HL-60 (cell line): ENCODE data around the gene TXLNA.

Source experiments
- GABPA ChIP-seq: IDR thresholded peaks from 2 replicates; pipeline ENCODE4 v1.6.1; 2012; ENCODE audit warnings: low read depth
- POLR2AphosphoS5 ChIP-seq: IDR thresholded peaks from 2 replicates; pipeline ENCODE4 v1.6.1; 2012; ENCODE audit warnings: low read depth
- SPI1 ChIP-seq: IDR thresholded peaks from 2 replicates; pipeline ENCODE4 v1.6.1; 2012; ENCODE audit warnings: low read depth, mild to moderate bottlenecking, borderline replicate concordance
- TF ChIP-seq, protein P1 (sequence below): IDR thresholded peaks from one replicate; pipeline ENCODE4 v1.5.1; 2011; ENCODE audit warnings: low read length, control low read depth, inconsistent platforms; ENCODE audit not compliant: insufficient read depth
- TF ChIP-seq, protein P2 (sequence below): IDR thresholded peaks from 2 replicates; pipeline ENCODE4 v1.6.1; 2012; ENCODE audit warnings: low read depth; ENCODE audit not compliant: insufficient replicate concordance

GRCh38 chr1:32228771-32229170 is 49.3 kb downstream of the TXLNA start:
- TF ChIP-seq, protein P1, sequence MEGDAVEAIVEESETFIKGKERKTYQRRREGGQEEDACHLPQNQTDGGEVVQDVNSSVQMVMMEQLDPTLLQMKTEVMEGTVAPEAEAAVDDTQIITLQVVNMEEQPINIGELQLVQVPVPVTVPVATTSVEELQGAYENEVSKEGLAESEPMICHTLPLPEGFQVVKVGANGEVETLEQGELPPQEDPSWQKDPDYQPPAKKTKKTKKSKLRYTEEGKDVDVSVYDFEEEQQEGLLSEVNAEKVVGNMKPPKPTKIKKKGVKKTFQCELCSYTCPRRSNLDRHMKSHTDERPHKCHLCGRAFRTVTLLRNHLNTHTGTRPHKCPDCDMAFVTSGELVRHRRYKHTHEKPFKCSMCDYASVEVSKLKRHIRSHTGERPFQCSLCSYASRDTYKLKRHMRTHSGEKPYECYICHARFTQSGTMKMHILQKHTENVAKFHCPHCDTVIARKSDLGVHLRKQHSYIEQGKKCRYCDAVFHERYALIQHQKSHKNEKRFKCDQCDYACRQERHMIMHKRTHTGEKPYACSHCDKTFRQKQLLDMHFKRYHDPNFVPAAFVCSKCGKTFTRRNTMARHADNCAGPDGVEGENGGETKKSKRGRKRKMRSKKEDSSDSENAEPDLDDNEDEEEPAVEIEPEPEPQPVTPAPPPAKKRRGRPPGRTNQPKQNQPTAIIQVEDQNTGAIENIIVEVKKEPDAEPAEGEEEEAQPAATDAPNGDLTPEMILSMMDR, result no peak
- TF ChIP-seq, protein P2, sequence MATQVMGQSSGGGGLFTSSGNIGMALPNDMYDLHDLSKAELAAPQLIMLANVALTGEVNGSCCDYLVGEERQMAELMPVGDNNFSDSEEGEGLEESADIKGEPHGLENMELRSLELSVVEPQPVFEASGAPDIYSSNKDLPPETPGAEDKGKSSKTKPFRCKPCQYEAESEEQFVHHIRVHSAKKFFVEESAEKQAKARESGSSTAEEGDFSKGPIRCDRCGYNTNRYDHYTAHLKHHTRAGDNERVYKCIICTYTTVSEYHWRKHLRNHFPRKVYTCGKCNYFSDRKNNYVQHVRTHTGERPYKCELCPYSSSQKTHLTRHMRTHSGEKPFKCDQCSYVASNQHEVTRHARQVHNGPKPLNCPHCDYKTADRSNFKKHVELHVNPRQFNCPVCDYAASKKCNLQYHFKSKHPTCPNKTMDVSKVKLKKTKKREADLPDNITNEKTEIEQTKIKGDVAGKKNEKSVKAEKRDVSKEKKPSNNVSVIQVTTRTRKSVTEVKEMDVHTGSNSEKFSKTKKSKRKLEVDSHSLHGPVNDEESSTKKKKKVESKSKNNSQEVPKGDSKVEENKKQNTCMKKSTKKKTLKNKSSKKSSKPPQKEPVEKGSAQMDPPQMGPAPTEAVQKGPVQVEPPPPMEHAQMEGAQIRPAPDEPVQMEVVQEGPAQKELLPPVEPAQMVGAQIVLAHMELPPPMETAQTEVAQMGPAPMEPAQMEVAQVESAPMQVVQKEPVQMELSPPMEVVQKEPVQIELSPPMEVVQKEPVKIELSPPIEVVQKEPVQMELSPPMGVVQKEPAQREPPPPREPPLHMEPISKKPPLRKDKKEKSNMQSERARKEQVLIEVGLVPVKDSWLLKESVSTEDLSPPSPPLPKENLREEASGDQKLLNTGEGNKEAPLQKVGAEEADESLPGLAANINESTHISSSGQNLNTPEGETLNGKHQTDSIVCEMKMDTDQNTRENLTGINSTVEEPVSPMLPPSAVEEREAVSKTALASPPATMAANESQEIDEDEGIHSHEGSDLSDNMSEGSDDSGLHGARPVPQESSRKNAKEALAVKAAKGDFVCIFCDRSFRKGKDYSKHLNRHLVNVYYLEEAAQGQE, result no peak
- TF ChIP-seq POLR2AphosphoS5 (no peak), GABPA (no peak), SPI1 (no peak)
